ENCODE data around the gene MT1A.
"Not testable (repeated sequence)": the region's sequence is repeated elsewhere in the genome, so short reads cannot be mapped to it uniquely, and the experiment has no call there.

Gene MT1A

DNA sequence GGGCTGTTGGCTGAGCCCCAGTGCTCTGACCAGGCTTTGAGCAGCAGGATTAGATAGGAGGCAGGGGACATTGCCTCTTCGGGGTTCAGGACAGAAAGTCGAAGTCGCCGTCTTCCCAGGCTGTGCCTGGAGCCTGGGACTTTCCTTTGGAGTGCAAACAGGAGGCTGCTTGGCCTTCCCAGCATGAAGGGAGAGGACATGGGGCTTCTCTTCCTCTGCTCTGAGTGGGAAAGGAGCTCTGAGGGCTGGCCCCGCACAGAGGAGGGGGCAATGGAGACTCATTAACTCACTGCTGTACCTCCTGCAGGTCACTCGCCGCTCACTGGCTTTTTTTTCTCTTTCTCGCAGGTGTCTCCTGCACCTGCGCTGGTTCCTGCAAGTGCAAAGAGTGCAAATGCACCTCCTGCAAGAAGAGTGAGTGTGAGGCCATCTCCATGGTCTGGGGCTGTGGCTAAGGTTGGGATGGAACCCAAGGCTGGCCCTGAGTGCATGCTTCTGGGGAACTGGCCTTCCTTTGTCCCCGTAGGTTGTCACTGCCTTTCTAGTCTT, 19.9 kb downstream of the MT1A start:
- DNase-seq, result no peak

- DNase-seq, result peak; percentile 14
Observed at GRCh38 chr16:56662357-56663354, 24.2 kb downstream of the MT1A start.

GRCh38 chr16:56664506-56664905, 26.0 kb downstream of the MT1A start:
- no peak for DNase-seq

- not testable (repeated sequence) for DNase-seq
Observed at GRCh38 chr16:56665286-56666261, 27.1 kb downstream of the MT1A start.

GRCh38 chr16:56667581-56668571, 29.4 kb downstream of the MT1A start, which contains the start of gene MT1G:
TSS of gene MT1G (minus strand) at chr16:56668065. CDS start at chr16:56667993, 72 bp downstream.
- peak; percentile 28 for DNase-seq

GRCh38 chr16:56669005-56669839, 30.8 kb downstream of the MT1A start, which contains the start of gene MT1H:
TSS of gene MT1H (plus strand) at chr16:56669814. CDS start at chr16:56669885, 71 bp downstream.
- DNase-seq, result no peak

GRCh38 chr16:56669840-56670619, 31.6 kb downstream of the MT1A start:
- no peak for DNase-seq

DNA sequence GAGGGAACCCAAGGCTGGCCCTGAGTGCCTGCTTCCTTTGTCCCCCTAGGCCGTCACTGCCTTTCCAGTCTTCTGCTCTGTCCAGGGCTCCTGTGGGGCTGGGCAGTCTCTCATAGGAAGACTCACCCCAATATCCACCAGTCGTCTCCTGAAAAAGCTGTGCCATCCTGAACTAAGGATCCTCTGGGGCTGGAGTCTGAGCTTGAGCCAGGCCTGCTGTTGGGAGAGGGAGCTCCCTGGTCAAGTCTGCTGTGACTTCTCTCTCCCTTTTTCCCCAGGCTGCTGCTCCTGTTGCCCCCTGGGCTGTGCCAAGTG, 32.1 kb downstream of the MT1A start:
- DNase-seq, result no peak

- DNase-seq, result not testable (repeated sequence)
Observed at GRCh38 chr16:56671691-56672090, 33.2 kb downstream of the MT1A start.

- DNase-seq, result not testable (repeated sequence)
Observed at GRCh38 chr16:56672171-56672570, 33.7 kb downstream of the MT1A start.

- no peak for DNase-seq
Observed at GRCh38 chr16:56672761-56673536, 34.5 kb downstream of the MT1A start.

DNA sequence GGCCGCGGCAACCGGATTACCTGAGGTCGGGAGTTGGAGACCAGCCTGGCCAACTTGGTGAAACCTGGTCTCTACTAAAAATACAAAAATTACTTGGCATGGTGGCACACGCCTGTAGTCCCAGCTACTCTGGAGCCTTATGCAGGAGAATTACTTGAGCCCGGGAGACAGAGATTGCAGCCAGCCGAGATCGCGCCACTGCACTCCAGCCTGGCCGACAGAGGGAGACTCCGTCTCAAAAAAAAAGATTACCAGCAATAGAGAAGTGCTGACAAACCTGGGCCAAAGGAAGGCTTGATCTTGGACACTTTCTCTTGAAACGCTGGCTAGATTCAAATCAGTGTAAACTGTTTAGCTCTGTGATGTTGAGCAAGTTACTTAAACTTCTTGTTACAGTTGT, 35.5 kb downstream of the MT1A start:
- DNase-seq, result no peak

- DNase-seq, result not testable (repeated sequence)
Observed at GRCh38 chr16:56674570-56674969, 36.1 kb downstream of the MT1A start.

DNA sequence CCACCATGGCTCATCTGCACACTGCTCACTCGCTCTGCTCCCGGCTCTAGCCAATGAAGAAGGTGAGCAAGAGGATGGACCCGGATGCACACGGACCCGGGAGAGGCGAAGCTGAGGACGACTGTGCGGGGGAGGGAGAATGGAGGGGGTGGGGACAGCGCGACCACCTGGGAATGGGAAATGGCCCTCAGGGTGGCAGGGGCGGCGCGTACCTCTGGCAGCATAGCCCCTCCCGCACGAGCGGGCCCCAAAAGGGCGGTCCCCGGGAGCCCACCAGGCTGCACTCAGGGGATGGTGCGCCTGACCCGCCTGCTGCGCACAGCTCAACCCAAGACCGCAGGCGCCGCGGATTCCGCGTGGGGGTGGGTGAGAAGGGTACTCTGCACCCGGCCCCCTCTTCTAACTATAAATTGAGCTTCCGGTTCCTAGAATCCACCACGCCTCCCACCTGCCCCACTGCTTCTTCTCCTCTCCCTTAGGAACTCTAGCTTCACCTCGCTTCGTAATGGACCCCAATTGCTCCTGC, 37.3 kb downstream of the MT1A start:
- DNase-seq, result no peak

GRCh38 chr16:56677474-56677873, 39.0 kb downstream of the MT1A start:
- no peak for DNase-seq

DNA sequence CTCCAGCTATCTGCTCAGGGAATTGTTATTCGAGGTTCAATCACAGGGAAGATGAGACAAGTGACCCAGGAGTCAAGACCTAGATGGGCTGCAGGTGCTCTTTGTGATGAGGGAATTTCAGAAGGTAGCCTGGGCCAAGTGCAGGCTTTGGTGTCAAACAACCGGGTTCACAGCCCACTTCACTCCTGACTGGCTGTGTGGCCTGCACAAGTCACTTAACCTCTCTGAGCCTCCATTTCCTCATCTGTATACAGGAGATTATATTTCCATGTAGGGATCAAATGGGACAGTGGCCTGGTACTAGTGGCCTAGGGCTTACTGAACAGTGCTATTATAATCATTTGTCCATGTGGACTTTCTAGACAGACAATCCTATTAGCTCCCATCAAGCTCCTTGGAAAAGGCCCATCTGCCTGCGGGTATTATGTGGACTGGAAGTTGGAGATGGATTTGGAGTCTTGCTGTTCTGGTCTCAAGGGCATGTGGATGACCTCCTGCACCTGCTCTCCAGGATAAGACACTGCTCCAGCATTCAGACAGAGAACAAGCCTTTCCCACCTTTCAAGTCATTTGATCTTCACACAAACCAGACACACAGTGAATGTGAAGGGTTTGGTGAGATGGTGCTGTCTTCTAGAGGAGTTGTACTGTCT, 40.7 kb downstream of the MT1A start:
- DNase-seq, result no peak

DNA sequence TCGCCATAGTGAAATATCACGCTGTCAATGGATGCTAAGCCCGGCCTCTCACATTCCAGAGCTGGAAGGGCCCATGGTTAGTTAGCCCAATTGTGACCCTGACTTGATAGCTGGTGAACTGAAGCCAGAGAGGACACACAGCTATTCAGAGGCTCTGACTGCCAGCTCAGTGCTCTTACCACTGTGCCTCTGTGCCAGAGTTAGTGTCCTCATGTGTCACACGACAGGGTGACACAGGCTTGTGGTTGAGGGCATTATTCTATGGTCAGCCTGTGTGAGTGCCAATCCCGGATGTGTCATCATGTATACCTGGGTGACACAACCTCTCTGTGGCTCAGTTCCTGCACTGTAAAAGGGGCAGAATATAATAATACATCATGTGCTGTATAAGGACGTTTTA, 41.4 kb downstream of the MT1A start:
- no peak for DNase-seq
